ENCODE data around the gene PRRC1.

PRRC1 gene

DNA sequence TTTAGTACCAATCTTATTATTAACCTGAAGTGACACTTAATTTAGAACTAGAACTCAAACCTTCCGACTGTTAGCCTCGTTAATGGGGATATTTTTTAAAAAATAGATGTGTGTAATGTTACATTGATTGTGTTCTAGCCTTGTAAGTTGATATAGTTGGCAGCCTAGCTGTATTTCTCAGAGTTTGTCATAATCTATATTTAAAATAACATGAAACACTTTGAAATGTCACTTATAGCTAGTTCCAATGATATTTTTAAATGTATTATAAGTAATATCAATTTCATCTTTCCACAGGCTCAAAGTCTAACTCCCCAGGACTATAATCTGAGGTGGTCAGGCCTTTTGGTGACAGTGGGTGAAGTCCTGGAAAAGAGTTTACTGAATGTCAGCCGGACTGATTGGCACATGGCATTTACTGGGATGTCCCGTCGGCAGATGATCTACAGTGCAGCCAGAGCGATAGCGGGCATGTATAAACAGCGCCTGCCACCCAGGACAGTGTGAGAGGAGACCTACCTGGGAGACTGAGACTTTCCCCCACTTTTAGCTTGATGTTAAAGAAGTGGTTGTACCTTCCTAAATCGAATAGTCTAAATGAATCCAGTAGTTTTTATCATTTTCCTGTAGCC is 34.1 kb downstream of the PRRC1 start:
- Mint-ChIP-seq H3K4me3 (no peak overlapping the region), H3K27me3 (ENCODE audit: low read depth) (no peaks in the 10 kb centered on the region), H3K27ac (no peak overlapping the region), H3K9me3 (peaks cover under 1% of the 10 kb centered on the region), H3K4me1 (no peaks in the 10 kb centered on the region), H3K36me3 (ENCODE audit: low read depth) (peaks cover 80% of the 10 kb centered on the region)
- TF ChIP-seq CTCF (IDR thresholded peaks at IDR 0.05; ENCODE audit: unreplicated experiment in 3 of 3): no peak

GRCh38 chr5:127555826-127556225 is 38.4 kb downstream of the PRRC1 start:
- no peaks in the 10 kb centered on the region for H3K4me1 Mint-ChIP-seq
- H3K4me3 Mint-ChIP-seq: no peak overlapping the region
- no peak for TF ChIP-seq CTCF (IDR thresholded peaks at IDR 0.05; ENCODE audit: unreplicated experiment in 3 of 3)
- no peaks in the 10 kb centered on the region for H3K9me3 Mint-ChIP-seq
- H3K27me3 Mint-ChIP-seq (ENCODE audit: low read depth): no peaks in the 10 kb centered on the region
- H3K36me3 Mint-ChIP-seq (ENCODE audit: low read depth): peaks cover 50% of the 10 kb centered on the region
- H3K27ac Mint-ChIP-seq: no peak overlapping the region

DNA sequence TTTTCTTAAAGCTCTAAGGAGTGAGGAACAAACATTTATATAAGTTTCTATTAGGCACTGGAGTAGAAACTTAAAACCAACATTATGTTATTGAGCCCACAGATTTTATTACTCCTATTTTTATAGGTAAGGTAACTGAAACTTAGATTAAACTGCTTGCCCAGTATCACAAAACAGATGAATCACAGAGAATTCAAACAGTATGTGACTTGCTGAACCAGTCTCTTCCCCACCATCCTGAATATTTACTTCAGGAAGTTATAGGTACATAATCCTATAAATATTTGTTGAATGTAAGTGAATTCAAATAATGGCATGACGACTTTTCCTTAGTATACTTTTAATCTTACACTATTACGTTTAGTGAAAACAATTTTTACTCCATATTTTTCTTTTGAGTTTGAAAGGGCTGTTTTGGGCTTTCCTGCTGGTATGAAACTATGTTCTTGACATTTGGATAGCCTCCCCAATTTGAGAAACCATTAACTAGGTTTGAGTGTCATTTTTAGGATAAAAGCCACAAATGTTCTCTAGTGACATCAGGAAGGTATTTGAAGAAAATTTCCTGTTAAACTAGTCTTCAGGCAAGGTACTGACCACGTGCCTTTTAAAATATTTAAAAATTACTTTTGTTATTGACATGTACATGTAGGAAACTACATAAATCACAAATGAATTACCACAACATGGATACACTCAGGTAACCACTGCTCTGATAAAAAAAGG is 39.3 kb downstream of the PRRC1 start:
- Mint-ChIP-seq H3K27ac (no peak overlapping the region), H3K4me3 (no peak overlapping the region), H3K4me1 (no peaks in the 10 kb centered on the region), H3K27me3 (ENCODE audit: low read depth) (no peaks in the 10 kb centered on the region), H3K9me3 (no peaks in the 10 kb centered on the region), H3K36me3 (ENCODE audit: low read depth) (peaks cover 42% of the 10 kb centered on the region)
- TF ChIP-seq CTCF (IDR thresholded peaks at IDR 0.05; ENCODE audit: unreplicated experiment in 3 of 3): no peak

GRCh38 chr5:127558273-127558672 is 40.8 kb downstream of the PRRC1 start:
- Mint-ChIP-seq H3K4me1 (peaks cover 9% of the 10 kb centered on the region), H3K9me3 (no peaks in the 10 kb centered on the region), H3K4me3 (no peak overlapping the region), H3K36me3 (ENCODE audit: low read depth) (peaks cover 33% of the 10 kb centered on the region), H3K27me3 (ENCODE audit: low read depth) (peaks cover 2% of the 10 kb centered on the region), H3K27ac (no peak overlapping the region)
- TF ChIP-seq CTCF (IDR thresholded peaks at IDR 0.05; ENCODE audit: unreplicated experiment in 3 of 3): no peak

- H3K27ac Mint-ChIP-seq: no peak overlapping the region
- H3K36me3 Mint-ChIP-seq (ENCODE audit: low read depth): peaks cover 6% of the 10 kb centered on the region
- peaks cover 8% of the 10 kb centered on the region for H3K27me3 Mint-ChIP-seq (ENCODE audit: low read depth)
- no peak for TF ChIP-seq CTCF (IDR thresholded peaks at IDR 0.05; ENCODE audit: unreplicated experiment in 3 of 3)
- peaks cover 10% of the 10 kb centered on the region for H3K4me1 Mint-ChIP-seq
- no peak overlapping the region for H3K4me3 Mint-ChIP-seq
- H3K9me3 Mint-ChIP-seq: no peaks in the 10 kb centered on the region
Observed at GRCh38 chr5:127561254-127561653, 43.8 kb downstream of the PRRC1 start.

DNA sequence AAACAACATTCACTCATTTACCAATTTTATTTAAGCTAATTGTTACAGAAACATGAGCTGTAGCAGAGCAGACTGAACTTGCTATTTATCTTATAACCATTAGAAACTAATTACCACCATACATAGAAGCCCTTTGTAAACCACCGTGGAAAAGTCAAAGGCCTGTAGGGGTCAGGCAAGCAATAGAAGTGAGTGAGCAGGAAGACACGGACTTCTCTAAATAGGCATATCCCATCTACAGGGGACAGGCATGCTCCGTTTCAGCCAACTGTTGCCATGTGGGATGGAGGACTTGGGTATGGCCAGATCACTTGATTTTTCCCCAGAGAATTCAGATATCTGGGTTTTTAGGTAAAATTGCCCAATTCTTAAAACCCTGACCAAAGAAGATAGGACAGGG is 44.8 kb downstream of the PRRC1 start:
- TF ChIP-seq CTCF (IDR thresholded peaks at IDR 0.05; ENCODE audit: unreplicated experiment in 3 of 3): peak; percentile 29 to 48 (median 31)
- H3K36me3 Mint-ChIP-seq (ENCODE audit: low read depth): peaks cover 5% of the 10 kb centered on the region

More for the DNA sequence above, 44.8 kb downstream of the PRRC1 start:
- H3K4me3 Mint-ChIP-seq: no peak overlapping the region
- no peaks in the 10 kb centered on the region for H3K9me3 Mint-ChIP-seq
- H3K27me3 Mint-ChIP-seq (ENCODE audit: low read depth): peaks cover 8% of the 10 kb centered on the region
- H3K4me1 Mint-ChIP-seq: peaks cover 10% of the 10 kb centered on the region
- H3K27ac Mint-ChIP-seq: no peak overlapping the region
